HG03469 (cell line): ENCODE data around the gene TNNT2.

ENCODE experiments used
- ATAC-seq: cut with Tn5 transposase; IDR thresholded peaks from one replicate; pipeline ENCODE4 v1.9.1; 2021; ENCODE audit warnings: mild to moderate bottlenecking, moderate library complexity, moderate number of reproducible peaks; ENCODE audit not compliant: unreplicated experiment

Gene TNNT2

GRCh38 chr1:201357636-201358348 lies 19.7 kb downstream of the TNNT2 start:
- ATAC-seq: no peak

- ATAC-seq: no peak
Observed at GRCh38 chr1:201357211-201357610, 20.3 kb downstream of the TNNT2 start.

DNA sequence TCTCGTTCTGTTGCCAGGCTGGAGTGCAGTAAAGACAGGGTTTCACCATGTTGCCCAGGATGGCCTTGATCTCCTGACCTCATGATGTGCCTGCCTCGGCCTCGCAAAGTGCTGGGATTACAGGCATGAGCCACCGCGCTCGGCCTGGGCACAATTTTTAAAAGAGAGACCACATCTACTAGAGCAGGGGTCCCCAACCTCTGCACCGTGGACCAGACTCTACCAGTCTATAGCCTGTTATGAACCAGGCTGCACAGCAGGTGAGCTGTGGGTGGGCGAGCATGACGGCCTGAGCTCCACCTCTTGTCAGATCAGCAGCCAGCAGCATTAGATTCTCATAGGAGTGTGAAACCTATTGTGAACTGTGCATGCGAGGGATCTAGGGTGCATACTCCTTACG lies 20.8 kb downstream of the TNNT2 start:
- ATAC-seq: no peak

- ATAC-seq: no peak
Observed at GRCh38 chr1:201356236-201356635, 21.2 kb downstream of the TNNT2 start.

DNA sequence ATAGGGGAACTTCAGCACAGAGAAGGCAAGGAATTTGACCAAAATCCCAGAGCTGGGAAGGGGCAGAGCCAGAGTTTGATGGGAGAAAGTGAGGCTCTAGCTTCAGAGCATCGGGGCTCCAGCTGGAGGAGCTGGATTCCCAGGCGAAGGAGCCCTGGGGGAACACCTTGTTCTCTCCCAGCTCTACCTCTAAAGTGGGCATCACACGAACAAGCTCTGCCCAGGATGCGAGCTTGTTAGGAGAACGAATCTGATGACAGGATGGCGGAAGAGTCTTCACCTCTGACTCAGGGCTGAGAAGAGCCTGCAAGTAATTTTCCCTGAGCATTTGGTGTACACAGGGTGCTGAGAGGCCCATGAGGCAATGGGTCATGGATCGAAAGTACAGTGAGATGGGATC lies 22.0 kb downstream of the TNNT2 start:
- no peak for ATAC-seq

DNA sequence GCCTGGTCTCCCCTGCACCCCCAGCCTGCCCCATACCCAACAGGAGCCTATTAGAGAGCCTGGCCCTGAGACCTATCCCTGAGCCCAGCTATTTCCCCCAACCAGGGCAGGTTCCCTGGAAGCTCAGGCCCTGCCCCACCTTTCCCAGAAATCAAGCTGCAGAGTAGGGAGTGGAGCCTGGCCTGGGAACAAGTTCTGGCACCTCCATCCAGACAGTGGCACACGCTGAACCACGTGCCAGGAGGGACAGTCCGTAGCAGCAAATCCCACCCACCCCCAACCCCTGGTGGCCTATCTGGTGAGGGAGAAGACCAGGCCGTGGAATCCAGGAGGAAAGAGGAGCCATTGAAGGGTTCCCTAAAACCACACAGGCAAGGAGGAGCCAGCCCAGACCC lies 22.6 kb downstream of the TNNT2 start:
- no peak for ATAC-seq

GRCh38 chr1:201354151-201354900 lies 23.2 kb downstream of the TNNT2 start:
- ATAC-seq: no peak

- ATAC-seq: no peak
Observed at GRCh38 chr1:201353186-201353940, 24.1 kb downstream of the TNNT2 start.

DNA sequence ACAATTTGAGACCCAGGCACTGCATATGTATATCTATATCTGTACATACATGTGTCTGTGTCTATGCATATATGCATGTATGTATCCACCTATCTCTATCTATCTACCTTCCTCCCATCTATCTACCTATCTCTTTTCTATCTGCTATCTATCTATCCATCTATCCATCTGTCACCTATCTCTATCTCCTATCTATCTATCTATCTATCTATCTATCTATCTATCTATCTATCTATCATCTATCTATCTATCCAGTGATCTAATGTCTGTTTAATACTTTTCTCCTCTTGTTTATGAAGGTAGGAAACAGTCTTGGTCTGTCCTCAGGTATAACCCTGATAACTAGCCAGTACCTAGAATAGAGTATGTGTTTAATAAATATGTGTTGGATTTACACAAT lies 25.9 kb downstream of the TNNT2 start:
- ATAC-seq: no peak

- ATAC-seq: no peak
Observed at GRCh38 chr1:201350884-201351283, 26.6 kb downstream of the TNNT2 start.

DNA sequence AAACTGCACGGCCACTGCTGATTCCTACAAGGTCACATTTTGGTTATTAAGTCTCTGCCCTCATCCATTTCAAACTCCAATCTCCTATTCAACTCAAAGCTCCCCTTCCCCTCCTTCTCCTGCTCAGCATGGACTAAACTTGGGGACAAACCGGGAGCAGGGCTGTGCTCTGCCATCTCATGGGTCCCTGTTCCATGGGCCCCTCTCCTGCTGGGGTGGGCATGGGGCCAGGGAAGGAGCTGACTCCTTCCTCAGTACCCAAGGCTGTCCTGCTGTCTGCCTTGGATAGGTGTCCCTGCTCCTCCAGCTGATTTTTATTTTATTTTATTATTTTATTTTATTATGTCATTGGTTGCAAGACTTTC lies 27.1 kb downstream of the TNNT2 start:
- no peak for ATAC-seq

GRCh38 chr1:201349092-201349491 lies 28.4 kb downstream of the TNNT2 start:
- no peak for ATAC-seq

GRCh38 chr1:201348211-201348566 lies 29.3 kb downstream of the TNNT2 start:
- ATAC-seq: no peak

DNA sequence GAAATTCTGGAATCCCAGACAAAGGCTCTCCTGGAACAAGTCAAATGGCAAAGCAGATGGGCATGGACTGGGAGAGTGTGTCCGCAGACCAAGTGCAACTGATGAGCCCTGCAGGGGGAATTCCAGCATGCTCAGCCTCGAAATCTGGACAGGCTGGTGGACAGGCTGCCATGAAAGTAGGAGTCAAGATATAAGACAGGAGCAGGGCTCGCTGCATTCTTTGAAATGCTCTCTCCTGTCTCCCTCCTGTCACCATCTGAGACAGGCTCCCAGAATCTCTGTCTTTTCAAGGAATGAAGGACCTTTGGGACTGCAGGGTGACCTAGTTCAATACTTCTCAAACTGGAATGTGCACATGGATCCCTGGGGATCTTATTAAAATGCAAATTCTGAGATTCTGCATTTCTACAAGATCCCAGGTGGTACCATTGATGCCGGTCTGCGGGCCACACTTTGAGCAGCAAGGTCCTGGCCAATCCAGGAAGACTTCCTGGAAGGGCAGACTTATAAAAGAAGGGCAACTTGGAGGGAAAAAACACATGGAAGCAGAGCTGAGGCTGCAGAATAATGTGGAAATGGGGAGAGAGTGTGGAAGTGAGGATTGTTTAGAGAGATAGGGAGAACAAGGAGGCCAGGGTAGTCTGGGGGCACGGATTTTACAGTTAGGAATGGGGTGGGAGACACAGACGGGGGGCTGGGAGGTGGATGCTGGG lies 29.8 kb downstream of the TNNT2 start:
- ATAC-seq: no peak

DNA sequence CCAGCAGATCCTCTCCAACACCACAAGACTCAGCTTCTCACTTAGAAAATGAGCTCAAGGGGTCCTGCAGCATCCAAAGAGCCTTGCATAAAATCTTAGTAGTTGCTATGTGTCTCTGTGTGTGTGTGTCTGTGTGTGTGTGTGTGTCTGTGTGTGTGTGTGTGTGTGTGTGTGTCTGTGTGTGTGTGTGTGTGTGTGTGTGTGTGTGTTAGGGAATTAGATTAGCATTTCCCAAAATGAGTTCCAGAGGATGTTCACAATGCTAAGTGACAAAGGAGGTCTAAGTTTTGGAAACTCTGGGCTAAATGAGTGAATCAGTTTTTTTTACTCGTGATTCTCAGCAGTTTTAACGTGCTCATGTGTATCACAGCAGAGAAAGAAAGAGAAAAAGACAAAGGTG lies 30.5 kb downstream of the TNNT2 start:
- ATAC-seq: no peak

DNA sequence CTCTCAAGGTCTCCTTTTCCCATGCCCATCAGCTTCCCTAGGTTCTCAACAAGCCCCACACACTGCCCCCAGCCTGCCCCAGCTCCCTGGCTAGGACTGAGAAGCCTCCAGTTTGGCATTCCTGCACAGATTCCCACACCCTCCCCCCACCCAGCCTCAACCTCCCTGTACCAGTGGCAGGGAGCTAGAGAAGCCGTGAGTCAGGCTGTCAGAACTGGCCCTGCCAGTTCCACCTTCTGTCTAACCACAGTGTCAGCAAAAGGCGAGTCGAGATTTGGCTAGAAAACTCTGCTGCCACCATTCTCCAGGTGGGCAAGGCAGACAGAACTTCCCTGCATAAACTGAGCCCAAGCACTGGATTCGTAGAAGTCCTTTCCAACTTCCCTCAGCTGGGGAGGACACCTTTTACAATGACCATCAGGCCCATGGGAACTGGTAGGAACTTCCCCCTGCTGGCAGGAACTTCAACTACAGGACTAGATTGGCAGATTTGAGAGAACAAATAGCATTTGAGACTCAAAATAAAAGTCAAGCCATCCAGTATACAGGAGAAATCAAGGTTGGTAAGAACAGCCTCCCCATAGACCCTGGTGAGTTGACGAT lies 31.0 kb downstream of the TNNT2 start:
- no peak for ATAC-seq

- no peak for ATAC-seq
Observed at GRCh38 chr1:201345081-201345355, 32.5 kb downstream of the TNNT2 start.

GRCh38 chr1:201344206-201345080 lies 33.0 kb downstream of the TNNT2 start:
- no peak for ATAC-seq

DNA sequence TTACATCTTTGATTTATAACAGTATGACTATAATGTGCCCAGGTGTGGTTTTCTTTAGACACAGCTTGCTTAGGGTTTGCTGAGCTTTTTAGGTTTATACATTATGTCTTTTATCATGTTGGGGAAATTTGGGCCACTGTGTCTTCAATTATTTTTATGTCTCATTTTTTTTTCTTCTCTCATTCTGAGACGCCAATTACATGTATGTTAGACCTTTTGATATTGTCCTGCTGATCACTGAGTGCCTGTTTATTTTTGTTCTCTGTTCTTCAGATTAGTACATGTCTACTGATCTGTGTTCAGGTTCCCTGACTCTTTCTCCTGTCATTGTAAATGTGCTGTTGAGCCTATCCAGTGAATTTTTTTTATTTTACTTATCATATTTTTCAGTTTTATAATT lies 36.1 kb downstream of the TNNT2 start:
- no peak for ATAC-seq
